HG02884 (cell line): Measurements from ENCODE around the gene RELT.

ENCODE experiments used
- ATAC-seq: cut with Tn5 transposase; IDR thresholded peaks from one replicate; pipeline ENCODE4 v1.9.1; 2021; ENCODE audit warnings: mild to moderate bottlenecking, moderate library complexity; ENCODE audit not compliant: unreplicated experiment

RELT gene

DNA sequence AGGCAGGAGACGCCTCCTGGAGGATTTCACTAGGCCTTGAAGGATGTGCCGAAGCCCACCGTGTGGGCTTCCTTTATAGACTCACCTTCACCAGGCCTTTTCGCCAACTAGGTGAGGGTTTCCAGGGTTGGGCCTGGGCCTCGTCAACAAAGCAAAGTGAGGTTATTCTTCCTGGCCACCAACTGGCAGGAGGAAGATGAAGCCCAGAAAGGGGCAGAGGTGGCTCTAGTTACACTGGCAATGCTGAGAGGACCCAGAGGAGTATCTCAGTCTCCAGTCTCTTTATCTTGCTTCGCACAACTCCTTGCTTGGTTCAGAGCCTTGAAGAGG is 404 bp upstream of the RELT start:
- ATAC-seq, result no peak

DNA sequence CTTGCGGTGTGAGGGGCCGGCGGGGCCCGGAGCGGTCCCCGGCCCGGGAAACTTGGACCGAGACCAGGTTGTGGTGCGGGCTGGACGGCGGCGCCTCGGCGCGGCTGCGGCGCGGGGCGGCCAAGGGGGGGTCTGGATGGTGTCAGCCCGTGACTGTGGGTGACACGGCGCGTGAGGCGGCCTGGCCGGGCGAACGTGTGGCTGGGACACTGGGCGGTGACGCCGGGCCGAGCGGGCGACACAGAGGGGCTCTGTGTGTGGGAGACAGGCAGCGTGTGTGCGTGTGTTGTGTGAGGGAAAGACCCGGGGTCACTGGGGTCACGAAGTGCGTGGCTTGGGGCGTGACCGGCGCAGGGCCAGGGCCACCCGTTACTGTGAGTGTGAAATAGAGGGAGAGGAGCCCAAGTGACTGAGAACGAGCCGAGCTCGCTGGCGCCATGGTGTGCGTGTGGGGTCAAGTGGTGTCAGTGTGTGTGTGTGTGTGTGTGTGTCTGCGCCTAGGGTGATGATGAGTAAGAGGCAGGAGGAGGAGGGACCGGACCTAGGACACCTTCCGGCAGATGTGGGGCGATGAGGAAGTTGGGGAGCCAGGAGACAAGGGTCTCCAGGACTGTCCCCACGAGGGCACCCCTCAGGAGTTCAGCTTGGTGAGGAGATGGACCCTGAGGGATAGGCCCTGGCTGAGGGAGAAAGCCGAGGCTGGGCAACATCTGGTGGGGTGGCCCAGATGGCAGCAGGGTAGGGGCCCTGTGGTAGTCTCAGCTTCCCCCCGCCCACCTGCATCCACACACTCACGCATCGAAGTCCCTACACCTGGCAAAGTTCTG is 817 bp downstream of the RELT start:
- ATAC-seq, result no peak

DNA sequence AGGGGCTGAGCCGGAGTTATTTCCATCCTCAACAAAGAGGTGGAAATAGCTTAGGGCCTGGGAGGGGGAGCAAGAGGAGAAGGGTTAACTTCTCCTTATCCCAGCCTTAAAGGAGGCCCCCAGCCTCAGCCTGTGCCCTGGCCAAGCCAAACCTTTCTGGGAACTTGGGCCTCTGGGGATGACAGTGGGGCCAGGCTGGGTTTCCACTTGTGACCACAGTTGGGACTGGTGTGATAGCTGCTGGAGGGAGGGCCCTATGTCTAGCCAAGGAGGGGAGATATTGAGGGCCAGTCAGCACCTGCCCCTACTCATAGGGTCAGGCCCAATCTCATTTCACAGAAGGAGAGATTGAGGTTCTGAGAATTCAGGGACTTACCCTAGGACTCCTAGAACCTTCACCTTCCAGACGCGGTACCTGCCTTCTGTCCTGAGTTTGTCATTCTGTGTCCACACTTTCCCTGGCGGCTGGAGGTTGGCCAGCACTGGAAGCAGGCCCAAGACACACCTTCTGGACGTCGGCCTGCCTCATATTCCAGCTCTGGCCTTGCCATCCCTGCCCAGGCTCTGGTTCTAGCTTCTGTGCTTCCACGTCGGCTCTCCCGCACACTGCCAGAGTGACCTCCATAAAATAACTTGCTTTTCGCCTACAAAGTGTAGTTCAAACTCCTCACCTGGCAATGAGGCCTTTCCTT is 3.1 kb downstream of the RELT start:
- no peak for ATAC-seq

DNA sequence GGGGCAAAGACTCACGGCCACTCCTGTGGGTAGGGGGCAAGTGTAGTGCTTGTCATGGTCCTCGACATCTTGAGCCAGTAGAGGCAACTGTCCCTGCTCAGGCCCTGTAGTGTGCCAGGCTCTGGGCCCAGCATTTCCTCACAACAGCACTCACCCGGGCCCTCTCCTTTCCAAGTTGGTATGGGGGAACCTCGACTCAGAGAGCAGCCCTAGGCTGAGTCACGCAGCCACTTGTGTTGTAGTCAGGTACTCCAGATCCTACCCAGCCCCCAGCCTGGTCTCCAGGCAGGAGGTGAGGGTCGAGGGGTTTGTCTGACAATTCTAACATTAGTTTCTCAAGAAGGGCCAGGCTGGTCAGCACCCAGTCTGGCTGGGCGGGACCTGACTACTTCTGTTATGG is 4.1 kb downstream of the RELT start:
- no peak for ATAC-seq

DNA sequence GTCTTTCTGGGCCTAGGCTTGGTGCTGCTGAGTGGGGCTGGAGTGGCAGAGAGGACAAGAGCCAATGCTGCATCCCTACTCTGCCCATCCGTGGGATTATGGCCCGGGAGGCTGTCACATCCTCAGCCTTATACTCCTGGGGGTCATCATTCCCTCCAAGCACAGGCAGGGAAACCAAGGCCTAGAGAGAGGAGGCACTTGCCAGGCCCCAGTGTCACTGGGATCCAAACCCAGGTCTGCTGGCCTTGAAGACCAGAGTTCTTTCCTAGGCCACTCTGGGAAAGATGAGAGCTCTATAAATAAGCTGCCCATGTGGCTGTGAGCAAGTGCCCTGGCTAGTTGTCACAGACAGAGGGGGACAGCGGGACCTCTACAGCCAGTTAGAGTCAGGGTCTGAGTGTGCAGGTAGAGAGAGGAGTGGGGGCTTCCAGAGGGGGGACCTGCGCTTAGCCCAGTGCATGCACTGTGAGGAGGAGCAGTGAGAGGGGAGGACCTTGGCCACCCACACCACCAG is 4.8 kb downstream of the RELT start:
- no peak for ATAC-seq

DNA sequence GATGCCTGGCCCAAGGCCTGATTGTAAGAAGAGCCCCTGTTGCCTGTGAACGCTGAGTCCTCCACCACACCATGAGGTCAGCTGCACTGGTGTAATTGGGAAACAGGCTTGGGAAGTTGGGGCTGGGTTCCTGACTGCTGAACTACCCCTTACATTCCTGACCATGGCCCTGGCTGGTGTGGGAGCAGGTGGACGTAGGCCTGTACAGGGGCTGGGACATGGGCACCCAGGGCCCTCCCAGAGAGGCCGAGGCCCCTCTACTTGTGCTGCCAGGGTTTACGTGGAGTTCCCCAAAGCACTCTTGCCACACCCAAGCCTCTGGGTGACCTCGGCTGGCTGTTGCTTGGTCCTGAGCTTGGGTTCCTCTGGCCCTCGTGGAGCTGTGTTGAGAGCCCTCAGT is 5.4 kb downstream of the RELT start:
- ATAC-seq, result no peak

DNA sequence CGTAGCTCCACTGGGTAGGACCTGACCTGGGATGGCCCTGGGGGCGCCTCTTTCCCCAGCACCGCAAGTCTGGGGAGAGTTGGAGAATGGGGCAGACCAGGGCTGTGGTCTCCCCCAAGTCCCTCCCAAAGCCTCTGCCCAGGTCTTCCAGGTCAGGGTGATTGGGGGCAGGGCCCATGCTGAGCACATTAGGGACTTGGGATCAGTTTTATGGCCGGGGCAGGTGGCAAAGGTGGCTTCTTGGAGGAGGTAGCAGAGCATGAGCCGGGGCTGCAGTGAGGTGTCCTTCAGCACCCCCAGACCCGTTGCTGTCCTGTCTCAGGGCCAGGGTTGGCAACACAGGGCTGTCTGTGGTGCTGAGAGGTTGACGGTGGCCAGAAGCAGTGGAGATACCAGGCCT is 6.0 kb downstream of the RELT start:
- no peak for ATAC-seq

DNA sequence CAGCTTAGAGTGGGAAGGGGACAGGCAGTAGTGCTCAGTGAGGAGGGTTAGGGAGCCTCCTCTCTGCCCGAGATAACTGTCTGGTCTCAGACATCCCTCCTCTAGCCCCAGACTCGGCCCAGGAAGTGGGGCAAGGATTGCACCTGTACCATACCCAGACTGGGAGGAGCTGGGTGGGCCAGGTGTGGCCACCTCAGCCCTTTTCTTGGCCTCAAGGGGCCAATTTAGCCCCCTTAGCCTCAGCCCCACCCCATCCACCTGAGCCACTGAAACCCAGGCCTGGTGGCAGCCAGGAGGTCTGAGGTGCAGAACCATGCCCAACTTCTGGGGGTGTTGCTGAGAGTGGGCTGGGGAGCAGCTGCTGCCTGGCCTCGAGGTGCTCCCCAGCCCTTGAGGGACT is 6.5 kb downstream of the RELT start:
- ATAC-seq, result no peak

DNA sequence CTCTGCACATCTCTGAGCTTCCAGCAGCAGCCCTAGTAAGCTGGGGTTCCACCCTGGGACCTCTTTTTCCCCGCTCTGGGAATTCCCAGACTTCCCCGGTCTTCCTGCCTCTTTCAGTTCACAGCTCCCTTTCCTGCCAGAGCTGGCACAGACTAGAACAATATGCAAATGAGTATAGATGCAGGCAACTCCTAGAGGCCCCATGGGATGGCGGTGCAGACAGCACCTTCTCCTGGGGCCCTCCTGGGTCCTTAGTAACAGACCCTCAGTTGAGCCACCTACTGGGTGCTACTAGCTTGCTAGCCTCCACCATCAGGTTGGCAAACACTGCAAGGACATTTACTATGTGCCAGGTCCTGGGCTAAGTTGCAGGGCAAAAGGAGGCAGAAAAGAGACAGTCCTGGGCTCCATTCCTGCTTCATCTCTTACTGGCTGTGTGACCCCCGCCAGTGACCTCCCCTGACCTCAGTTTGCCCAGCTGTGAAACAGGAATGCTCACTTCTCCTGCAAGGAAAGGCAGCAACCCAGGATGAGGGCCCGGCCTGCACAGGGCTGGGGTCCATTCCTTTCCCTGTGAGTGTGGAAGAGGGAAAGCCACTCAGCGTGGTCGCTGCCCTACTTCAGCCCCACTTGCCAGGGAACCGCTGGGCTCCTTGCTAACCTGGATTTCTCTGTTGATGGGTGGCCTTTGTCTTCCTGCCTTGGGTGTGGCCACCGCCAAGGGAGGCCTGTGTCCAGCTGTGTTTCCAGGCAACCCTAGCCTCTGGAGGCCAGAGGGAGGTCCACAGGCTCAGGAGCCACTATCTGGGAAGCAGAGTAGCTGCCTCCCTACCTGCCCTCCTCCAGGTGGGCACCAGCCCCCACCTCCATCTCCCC is 7.3 kb downstream of the RELT start:
- ATAC-seq, result no peak

DNA sequence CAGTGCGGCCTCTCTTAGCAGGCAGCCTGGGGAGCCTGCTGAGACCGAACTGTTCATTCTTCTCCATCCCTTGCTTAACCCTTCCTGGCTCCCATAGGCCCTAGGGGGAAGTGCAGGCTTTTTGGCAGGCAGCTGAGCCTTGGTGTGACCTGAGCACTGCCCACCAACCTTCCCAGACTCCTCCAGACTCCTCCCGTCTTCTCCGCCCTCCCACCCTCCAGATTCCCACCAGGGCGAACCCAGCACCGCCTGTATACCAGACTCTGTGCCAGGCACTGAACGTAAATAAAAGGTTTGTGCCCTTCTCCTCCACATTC is 7.9 kb downstream of the RELT start:
- no peak for ATAC-seq

DNA sequence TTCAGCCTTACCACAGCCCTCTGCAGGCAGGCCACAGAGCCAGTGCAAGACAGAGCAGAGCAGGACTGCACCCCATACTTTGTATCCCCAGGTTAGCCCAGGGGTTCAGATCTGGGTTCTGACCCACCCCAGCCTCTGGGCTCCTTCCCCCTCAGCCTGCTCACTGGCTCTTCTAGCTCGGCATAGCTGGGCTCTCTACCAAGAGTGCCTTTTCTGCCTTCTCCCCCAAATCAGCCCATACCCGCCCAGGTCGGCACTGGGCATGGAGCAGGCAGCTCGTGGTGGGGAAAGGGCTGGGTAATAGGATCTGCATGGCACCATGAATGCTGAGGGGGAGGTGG is 8.3 kb downstream of the RELT start:
- no peak for ATAC-seq

DNA sequence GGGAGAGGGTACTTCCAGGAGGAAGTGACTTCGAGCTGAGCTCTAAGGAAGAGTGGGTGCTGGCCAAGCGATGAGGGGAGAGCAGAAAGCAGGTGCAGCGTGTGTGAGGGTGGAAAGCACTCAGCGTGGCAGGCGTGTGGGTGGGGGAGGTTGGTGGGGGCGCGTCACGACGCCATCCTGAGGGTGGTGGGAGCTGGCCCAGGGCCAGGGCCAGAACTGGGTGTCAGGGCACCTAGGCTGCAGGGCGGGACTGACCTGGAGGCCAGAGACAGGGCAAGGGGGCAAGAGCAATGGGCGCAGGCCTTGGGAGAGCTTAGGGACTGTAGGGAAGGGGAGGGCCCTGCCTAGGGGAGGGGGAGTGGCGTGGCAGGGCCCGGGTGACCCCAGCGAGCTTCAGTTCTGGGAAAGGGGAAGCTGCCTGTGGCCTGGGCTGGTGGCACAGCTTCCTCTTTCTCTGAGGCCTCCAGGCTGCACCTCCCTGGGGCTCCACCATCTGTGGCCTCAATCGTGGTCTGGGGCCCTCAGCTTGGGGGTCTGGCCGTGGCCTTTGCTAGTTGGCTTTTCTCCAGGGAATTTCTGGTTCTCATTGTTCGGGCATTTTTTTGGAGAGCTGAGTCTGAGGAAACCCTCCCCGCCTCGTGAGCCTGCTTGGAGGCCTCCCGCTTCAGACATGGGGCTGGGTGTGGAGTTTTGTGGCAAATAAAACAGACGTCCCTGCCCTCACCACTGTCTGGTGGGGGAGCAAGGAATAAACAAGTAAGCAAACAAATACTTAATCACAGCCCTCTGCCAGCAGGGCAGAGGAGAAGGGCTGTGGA is 8.9 kb downstream of the RELT start:
- peak; percentile 61 for ATAC-seq

DNA sequence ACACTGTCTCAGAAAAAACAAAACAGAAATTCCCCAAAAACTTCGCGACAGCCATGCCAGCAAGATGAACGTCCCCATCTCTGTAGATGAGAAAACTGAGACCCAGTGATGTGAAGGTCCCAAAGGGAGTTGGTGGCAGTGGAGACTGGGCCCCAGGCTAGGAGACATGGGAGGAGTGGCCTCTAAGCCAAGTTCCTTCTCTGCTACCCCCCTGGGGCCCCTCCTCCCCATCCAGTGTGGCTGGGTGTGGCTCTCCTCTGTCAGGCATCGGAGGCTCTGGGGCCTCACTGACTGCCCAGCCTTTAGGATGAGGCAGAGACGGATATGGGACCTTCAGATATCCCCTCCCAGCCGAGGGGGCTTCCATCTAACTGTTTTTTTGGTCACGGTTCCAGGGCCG is 9.8 kb downstream of the RELT start:
- no peak for ATAC-seq

DNA sequence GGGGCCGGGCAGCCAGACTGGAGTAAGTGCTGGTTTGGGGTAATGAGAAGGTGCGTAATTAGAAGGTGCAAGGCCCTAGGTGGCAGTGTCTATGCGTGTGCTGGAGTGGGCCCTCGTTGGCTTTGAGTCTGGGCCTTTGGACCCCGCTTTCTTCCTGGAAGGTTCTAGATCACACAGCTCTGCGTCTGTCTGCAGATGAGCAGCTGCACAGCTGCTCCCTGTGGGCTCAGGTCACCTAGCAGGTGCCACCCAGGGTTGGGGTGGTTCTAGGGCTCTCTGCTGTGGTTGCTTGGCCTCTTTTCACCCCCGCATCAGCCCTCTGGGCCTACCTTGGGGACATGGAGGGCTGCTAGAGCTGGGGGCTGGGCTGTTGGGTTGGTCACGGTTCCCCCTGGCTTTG is 10.3 kb downstream of the RELT start:
- ATAC-seq, result no peak

DNA sequence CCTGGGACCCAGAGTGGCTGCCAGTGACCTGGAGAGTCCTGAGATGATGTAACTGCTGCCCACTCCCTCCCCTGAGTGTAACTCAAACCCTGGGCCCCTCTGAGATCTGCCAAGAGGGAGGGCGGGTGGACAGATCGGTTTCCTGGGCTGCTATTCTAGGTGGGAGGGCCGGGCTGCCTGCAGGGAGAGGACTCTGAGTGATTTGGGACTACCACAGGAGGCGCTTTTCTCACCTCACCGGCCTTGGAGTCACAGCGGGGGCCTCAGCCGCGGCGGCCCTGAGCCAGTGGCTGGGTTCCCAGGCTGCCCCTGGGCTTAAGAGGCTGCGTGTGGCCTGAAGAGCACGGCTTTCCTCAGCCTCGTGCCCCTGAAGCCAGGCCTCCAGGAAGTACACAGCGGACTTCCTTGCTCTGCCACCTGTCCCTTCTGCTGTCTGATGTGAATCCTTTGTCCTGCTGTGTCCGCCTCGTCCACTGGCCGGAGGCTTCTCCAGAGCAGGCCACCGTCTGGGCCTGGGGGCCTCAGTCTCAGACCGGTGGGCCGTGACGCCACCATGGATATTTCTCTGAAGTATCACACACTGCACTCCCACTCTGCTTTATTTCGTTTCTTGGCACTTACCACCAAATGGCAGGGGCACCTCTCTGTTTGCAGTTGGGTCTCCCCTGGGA is 11.5 kb downstream of the RELT start:
- no peak for ATAC-seq

DNA sequence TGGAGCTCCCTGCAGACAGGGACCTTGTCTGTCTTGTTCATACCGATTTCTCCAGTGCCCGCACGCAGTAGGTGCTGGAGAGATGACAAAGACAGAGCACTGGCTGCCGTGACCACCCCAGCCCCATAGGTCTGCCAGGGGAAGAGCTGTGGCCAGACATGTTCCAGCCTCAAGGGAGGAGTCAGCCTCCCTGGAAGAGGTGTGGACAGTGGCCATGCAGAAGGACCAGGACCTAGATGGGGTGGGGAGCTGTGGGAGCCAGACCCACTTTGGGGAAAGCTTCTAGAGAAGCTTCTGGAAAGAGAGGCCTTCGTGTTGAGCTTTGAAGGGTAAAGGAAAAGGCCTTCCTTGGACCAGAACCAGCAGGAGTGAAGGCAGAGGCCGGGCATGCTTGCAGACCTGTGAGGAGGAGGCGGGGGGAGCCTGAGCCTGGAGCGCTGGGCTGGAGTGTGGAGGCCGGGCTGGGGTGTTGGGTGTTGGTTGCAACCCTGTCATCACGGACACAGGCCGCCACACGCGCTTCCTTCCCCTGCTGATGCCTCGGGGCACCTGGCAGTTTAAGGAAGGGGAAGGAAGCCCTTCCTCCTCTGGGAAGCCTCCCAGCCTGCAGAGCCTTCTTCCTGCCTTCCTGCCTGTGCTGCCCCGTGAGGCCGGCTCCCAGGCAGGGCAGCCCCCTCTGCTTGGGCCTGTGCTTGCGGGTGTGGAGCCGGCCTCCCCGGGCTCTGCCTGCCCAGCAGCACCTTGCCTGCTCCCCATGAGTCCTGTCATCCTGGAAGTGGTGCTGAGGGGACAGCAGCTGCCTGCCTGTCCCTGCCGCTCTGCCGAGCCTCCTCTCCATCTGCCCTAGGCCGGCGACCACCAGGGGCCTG is 12.3 kb downstream of the RELT start:
- ATAC-seq, result no peak

DNA sequence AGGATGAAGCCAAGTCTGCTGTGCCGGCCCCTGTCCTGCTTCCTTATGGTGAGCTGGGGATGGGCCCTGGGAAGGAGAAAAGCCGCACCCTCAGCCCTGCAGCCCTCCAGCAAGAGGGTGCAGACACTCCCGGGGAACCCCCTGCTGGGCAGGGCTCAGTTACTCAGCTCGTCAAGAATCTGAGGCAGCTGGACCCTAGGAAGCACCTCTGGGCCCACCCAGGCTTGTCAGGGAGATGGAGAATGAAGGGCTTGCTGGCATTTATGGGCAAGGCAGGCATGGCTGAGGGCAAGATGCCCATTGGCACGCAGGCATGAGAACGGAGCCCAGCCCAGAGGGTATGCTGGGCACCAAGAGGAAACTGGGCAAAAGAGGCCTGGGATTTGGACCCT is 12.9 kb downstream of the RELT start:
- ATAC-seq, result no peak

DNA sequence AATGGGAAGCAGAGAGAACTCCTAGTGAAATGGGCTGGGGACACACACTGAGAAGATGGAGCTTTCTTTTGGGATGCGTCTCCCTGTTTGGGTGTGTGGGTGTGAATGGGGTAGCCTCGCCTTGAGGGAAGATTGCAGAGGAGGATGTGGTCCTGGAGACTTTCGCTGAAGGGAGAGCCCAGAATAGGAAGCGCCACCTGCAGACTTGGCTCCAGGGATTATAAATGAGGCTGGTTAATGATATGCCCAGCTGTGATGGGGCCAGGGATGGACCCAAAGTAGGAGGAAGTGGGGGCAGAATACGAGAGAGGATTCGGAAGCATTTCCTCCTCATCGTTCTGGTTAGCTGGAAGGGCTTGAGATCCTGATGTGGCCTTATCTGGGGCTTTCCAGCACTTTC is 13.7 kb downstream of the RELT start:
- no peak for ATAC-seq
